Ishikawa (cell line): ENCODE data around the gene NKX3-2.

Experiments
- CEBPB ChIP-seq: IDR thresholded peaks from 2 replicates; pipeline ENCODE4 v1.6.1; 2012
- CREB1 ChIP-seq: IDR thresholded peaks from 2 replicates; pipeline ENCODE4 v1.6.1; 2012; ENCODE audit warnings: low read depth
- EGR1 ChIP-seq: IDR thresholded peaks from 2 replicates; pipeline ENCODE4 v1.6.1; 2012
- EP300 ChIP-seq: IDR thresholded peaks from 2 replicates; pipeline ENCODE4 v1.6.1; 2012; ENCODE audit warnings: borderline replicate concordance
- FOXM1 ChIP-seq: IDR thresholded peaks from 2 replicates; pipeline ENCODE4 v1.6.1; 2012; ENCODE audit warnings: low read depth, borderline replicate concordance
- MAX ChIP-seq: IDR thresholded peaks from 2 replicates; pipeline ENCODE4 v1.6.1; 2012
- NFIC ChIP-seq: IDR thresholded peaks from 2 replicates; pipeline ENCODE4 v1.6.1; 2012
- RAD21 ChIP-seq: IDR thresholded peaks from 2 replicates; pipeline ENCODE4 v1.6.1; 2012; ENCODE audit warnings: low read depth
- REST ChIP-seq: IDR thresholded peaks from 2 replicates; pipeline ENCODE4 v1.6.1; 2012; ENCODE audit warnings: low read depth, mild to moderate bottlenecking
- TAF1 ChIP-seq: IDR thresholded peaks from 2 replicates; pipeline ENCODE4 v1.6.1; 2012; ENCODE audit warnings: low read depth, mild to moderate bottlenecking
- TCF12 ChIP-seq: IDR thresholded peaks from 2 replicates; pipeline ENCODE4 v1.6.1; 2012; ENCODE audit warnings: low read depth
- TEAD4 ChIP-seq: IDR thresholded peaks from 2 replicates; pipeline ENCODE4 v1.6.1; 2012
- USF1 ChIP-seq: IDR thresholded peaks from 2 replicates; pipeline ENCODE4 v1.6.1; 2012
- YY1 ChIP-seq: IDR thresholded peaks from 2 replicates; pipeline ENCODE4 v1.6.1; 2012; ENCODE audit warnings: low read depth
- ZBTB7A ChIP-seq: IDR thresholded peaks from 2 replicates; pipeline ENCODE4 v1.6.1; 2012; ENCODE audit warnings: low read depth

NKX3-2 gene

GRCh38 chr4:13537832-13538177 lies 6.5 kb downstream of the NKX3-2 start:
- TF ChIP-seq REST (no peak), CREB1 (no peak), YY1 (no peak)

GRCh38 chr4:13537011-13537831 lies 7.1 kb downstream of the NKX3-2 start:
- TF ChIP-seq NFIC: no peak
- TF ChIP-seq MAX: no peak

GRCh38 chr4:13536607-13537006 lies 7.7 kb downstream of the NKX3-2 start:
- TF ChIP-seq ZBTB7A (no peak), NFIC (no peak), TCF12 (no peak), YY1 (no peak), TAF1 (no peak), CREB1 (no peak), CEBPB (no peak), EP300 (no peak), MAX (no peak), USF1 (no peak), TEAD4 (no peak), REST (no peak), RAD21 (no peak), EGR1 (no peak), FOXM1 (no peak)

GRCh38 chr4:13535708-13536361 lies 8.5 kb downstream of the NKX3-2 start:
- TF ChIP-seq TEAD4: no peak
- TF ChIP-seq YY1: no peak
- no peak for TF ChIP-seq REST
- TF ChIP-seq CEBPB: no peak
- TF ChIP-seq RAD21: no peak
- no peak for TF ChIP-seq TAF1
- no peak for TF ChIP-seq TCF12
- no peak for TF ChIP-seq ZBTB7A
- TF ChIP-seq EP300: no peak
- TF ChIP-seq MAX: no peak
- TF ChIP-seq CREB1: no peak
- no peak for TF ChIP-seq NFIC
- no peak for TF ChIP-seq FOXM1
- TF ChIP-seq USF1: no peak
- no peak for TF ChIP-seq EGR1
